ENCODE data around the gene GLRX2. TPM values are rescaled to one million over a fixed set of nuclear protein-coding genes. Genes with fewer than 3 reads are reported as not detected.

The GLRX2 gene
- total RNA-seq, 1 experiment from 2014 or later = 18.6 TPM

- Histone ChIP-seq H3K9me3 (ENCODE audit: low read length) (no peaks in the 10 kb centered on the region), H3K4me1 (ENCODE audit: insufficient read depth, low read length) (no peaks in the 10 kb centered on the region), H3K79me2 (ENCODE audit: low read length) (no peaks in the 10 kb centered on the region), H3K27ac (ENCODE audit: low read length) (no peak overlapping the region), H3K27me3 (ENCODE audit: low read length) (no peaks in the 10 kb centered on the region), H2AFZ (ENCODE audit: low read length) (no peak overlapping the region), H4K20me1 (ENCODE audit: low read length) (no peaks in the 10 kb centered on the region), H3K4me2 (ENCODE audit: low read length) (no peak overlapping the region), H3K36me3 (ENCODE audit: low read depth, low read length) (peaks cover 18% of the 10 kb centered on the region; the same call in 1 of the 2 replicates), H3K9ac (ENCODE audit: low read length) (no peak overlapping the region), H3F3A (ENCODE audit: low read length, unreplicated experiment) (no peaks in the 10 kb centered on the region), H3K9me2 (replicated peaks; ENCODE audit: low read length) (no peaks in the 10 kb centered on the region), H3K4me3 (ENCODE audit: low read length) (no peak overlapping the region)
- ATAC-seq (no peak), DNase-seq (no peak)
- TF ChIP-seq EZH2phosphoT487 (IDR thresholded peaks at IDR 0.05; ENCODE audit: borderline replicate concordance, low read length) (no peak), CTCF (conservative IDR thresholded peaks at IDR 0.05; ENCODE audit: low read depth, low read length) (no peak), EZH2 (IDR thresholded peaks at IDR 0.05; ENCODE audit: low read length, unreplicated experiment) (no peak)
- BruUV-seq (replicated peaks) = no TSS peak
- ChIA-PET POLR2A (ENCODE audit: unreplicated experiment) (no interaction called here), CTCF (no interaction called here)
- intact Hi-C loops (cut with micrococcal nuclease) = no loop called here
Observed at GRCh38 chr1:193085263-193085662, 20.0 kb downstream of the GLRX2 start.

DNA sequence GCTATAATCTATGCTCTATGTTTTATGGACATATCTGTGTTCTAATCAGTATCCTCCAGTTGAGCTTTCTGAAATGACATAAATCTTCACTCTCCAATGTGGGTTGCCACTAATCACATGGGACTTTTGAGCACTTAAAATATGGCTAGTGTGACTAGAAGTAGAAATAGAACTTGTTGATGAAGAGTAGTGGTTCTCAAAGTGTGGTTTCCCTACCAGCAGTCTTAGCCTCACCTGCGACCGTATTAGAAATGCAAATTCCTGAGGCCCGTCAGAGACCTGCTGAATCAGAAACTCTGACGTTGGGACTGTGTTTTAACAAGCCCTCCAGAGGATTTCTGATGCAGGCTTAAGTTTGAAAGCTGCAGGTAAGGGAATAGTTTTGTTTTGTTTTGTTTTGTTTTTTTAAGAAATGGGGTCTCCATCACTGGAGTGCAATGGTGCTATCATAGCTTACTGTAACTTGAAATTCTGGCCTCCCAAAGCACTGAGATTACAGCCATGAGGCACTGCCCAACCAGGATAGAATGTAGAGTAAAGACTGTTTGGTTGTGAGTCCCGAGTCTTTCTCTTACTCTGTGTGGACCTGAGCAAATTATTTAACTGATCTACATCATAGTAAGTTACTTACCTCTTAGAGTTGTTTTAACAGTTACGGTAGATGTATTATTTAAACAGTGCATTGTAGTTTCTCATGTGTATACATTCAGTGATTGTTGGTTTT is 21.7 kb downstream of the GLRX2 start:
- TF ChIP-seq EZH2phosphoT487 (IDR thresholded peaks at IDR 0.05; ENCODE audit: borderline replicate concordance, low read length) = no peak
- Histone ChIP-seq H3K36me3 (ENCODE audit: low read depth, low read length) (peaks cover 21% of the 10 kb centered on the region), H3K9me3 (ENCODE audit: low read length) (no peaks in the 10 kb centered on the region), H3K27ac (ENCODE audit: low read length) (no peak overlapping the region), H3K79me2 (ENCODE audit: low read length) (no peaks in the 10 kb centered on the region), H3K4me1 (ENCODE audit: insufficient read depth, low read length) (no peaks in the 10 kb centered on the region), H3K4me2 (ENCODE audit: low read length) (no peak overlapping the region), H3K9ac (ENCODE audit: low read length) (no peak overlapping the region), H2AFZ (ENCODE audit: low read length) (no peak overlapping the region), H3K4me3 (ENCODE audit: low read length) (no peak overlapping the region), H3K27me3 (ENCODE audit: low read length) (no peaks in the 10 kb centered on the region), H3F3A (ENCODE audit: low read length, unreplicated experiment) (no peaks in the 10 kb centered on the region), H4K20me1 (ENCODE audit: low read length) (no peaks in the 10 kb centered on the region), H3K9me2 (replicated peaks; ENCODE audit: low read length) (no peaks in the 10 kb centered on the region)
- ChIA-PET POLR2A (ENCODE audit: unreplicated experiment) (no interaction called here), CTCF (no interaction called here)
- intact Hi-C loops (cut with micrococcal nuclease) = no loop called here
- BruUV-seq (replicated peaks) = no TSS peak
- ATAC-seq = no peak
- DNase-seq = no peak

GRCh38 chr1:193079187-193079586 is 26.0 kb downstream of the GLRX2 start:
- no peak overlapping the region for H3K27ac ChIP-seq (ENCODE audit: low read length)
- no peaks in the 10 kb centered on the region for H3K9me2 ChIP-seq (replicated peaks; ENCODE audit: low read length)
- no peaks in the 10 kb centered on the region for H4K20me1 ChIP-seq (ENCODE audit: low read length)
- H3K4me2 ChIP-seq (ENCODE audit: low read length) = no peak overlapping the region
- H2AFZ ChIP-seq (ENCODE audit: low read length) = no peak overlapping the region
- H3K9me3 ChIP-seq (ENCODE audit: low read length) = no peaks in the 10 kb centered on the region
- H3K27me3 ChIP-seq (ENCODE audit: low read length) = no peaks in the 10 kb centered on the region
- H3K9ac ChIP-seq (ENCODE audit: low read length) = no peak overlapping the region
- TF ChIP-seq EZH2phosphoT487 (IDR thresholded peaks at IDR 0.05; ENCODE audit: borderline replicate concordance, low read length) = no peak
- TF ChIP-seq EZH2 (IDR thresholded peaks at IDR 0.05; ENCODE audit: low read length, unreplicated experiment) = no peak
- no peak for TF ChIP-seq CTCF (conservative IDR thresholded peaks at IDR 0.05; ENCODE audit: low read depth, low read length)
- H3K36me3 ChIP-seq (ENCODE audit: low read depth, low read length) = peaks cover 27% of the 10 kb centered on the region
- no peak overlapping the region for H3K4me3 ChIP-seq (ENCODE audit: low read length)
- BruUV-seq (replicated peaks) = no TSS peak
- no peaks in the 10 kb centered on the region for H3K79me2 ChIP-seq (ENCODE audit: low read length)
- intact Hi-C loops (cut with micrococcal nuclease) = no loop called here
- DNase-seq (no peak), ATAC-seq (no peak)
- no peaks in the 10 kb centered on the region for H3K4me1 ChIP-seq (ENCODE audit: insufficient read depth, low read length)
- CTCF ChIA-PET = no interaction called here
- POLR2A ChIA-PET (ENCODE audit: unreplicated experiment) = interaction anchor here (0.8 kb wide), 1 partner anchor 21 kb away, joined by 4 read pairs; no protein-coding TSS in a partner anchor
- H3F3A ChIP-seq (ENCODE audit: low read length, unreplicated experiment) = no peaks in the 10 kb centered on the region

Data from PC-3 (cell line).